ENCODE data around the gene ADAP1.

The ADAP1 gene

GRCh38 chr7:986766-987751, 32.6 kb upstream of the ADAP1 start:
- Histone ChIP-seq H3K9me3 (ENCODE audit: insufficient read depth, low read length) (no peaks in the 10 kb centered on the region), H3K4me1 (ENCODE audit: insufficient read depth, insufficient read length) (peaks cover 27% of the 10 kb centered on the region), H3K9ac (ENCODE audit: insufficient read length, low read depth) (peak overlapping the region; percentile 56), H3K4me3 (ENCODE audit: insufficient read length, low read depth) (no peak overlapping the region), H3K36me3 (ENCODE audit: insufficient read depth, insufficient read length, low read length) (no peaks in the 10 kb centered on the region), H3K27me3 (ENCODE audit: insufficient read depth, insufficient read length) (no peaks in the 10 kb centered on the region)
- TF ChIP-seq ZNF274 (IDR thresholded peaks at IDR 0.05; ENCODE audit: low read depth, low read length) = no peak
- TF ChIP-seq YY1 (IDR thresholded peaks at IDR 0.05; ENCODE audit: insufficient read depth, insufficient read length) = no peak
- TF ChIP-seq SUZ12 (IDR thresholded peaks at IDR 0.05; ENCODE audit: extremely low read depth, insufficient read depth, insufficient read length) = no peak
- DNase-seq (ENCODE audit: low read depth, low spot score) = no peak

GRCh38 chr7:985915-986741, 31.6 kb upstream of the ADAP1 start:
- H3K9me3 ChIP-seq (ENCODE audit: insufficient read depth, low read length) = no peaks in the 10 kb centered on the region
- no peak overlapping the region for H3K4me3 ChIP-seq (ENCODE audit: insufficient read length, low read depth)
- no peaks in the 10 kb centered on the region for H3K36me3 ChIP-seq (ENCODE audit: insufficient read depth, insufficient read length, low read length)
- peaks cover 27% of the 10 kb centered on the region for H3K4me1 ChIP-seq (ENCODE audit: insufficient read depth, insufficient read length)
- peak overlapping the region; percentile 56 for H3K9ac ChIP-seq (ENCODE audit: insufficient read length, low read depth)
- TF ChIP-seq SUZ12 (IDR thresholded peaks at IDR 0.05; ENCODE audit: extremely low read depth, insufficient read depth, insufficient read length) = no peak
- TF ChIP-seq YY1 (IDR thresholded peaks at IDR 0.05; ENCODE audit: insufficient read depth, insufficient read length) = no peak
- TF ChIP-seq ZNF274 (IDR thresholded peaks at IDR 0.05; ENCODE audit: low read depth, low read length) = no peak
- no peak for DNase-seq (ENCODE audit: low read depth, low spot score)
- no peaks in the 10 kb centered on the region for H3K27me3 ChIP-seq (ENCODE audit: insufficient read depth, insufficient read length)

- TF ChIP-seq YY1 (IDR thresholded peaks at IDR 0.05; ENCODE audit: insufficient read depth, insufficient read length) (no peak), SUZ12 (IDR thresholded peaks at IDR 0.05; ENCODE audit: extremely low read depth, insufficient read depth, insufficient read length) (no peak), ZNF274 (IDR thresholded peaks at IDR 0.05; ENCODE audit: low read depth, low read length) (no peak)
- H3K4me3 ChIP-seq (ENCODE audit: insufficient read length, low read depth) = no peak overlapping the region
- H3K36me3 ChIP-seq (ENCODE audit: insufficient read depth, insufficient read length, low read length) = no peaks in the 10 kb centered on the region
- H3K9ac ChIP-seq (ENCODE audit: insufficient read length, low read depth) = no peak overlapping the region
- H3K9me3 ChIP-seq (ENCODE audit: insufficient read depth, low read length) = no peaks in the 10 kb centered on the region
- peaks cover 26% of the 10 kb centered on the region for H3K4me1 ChIP-seq (ENCODE audit: insufficient read depth, insufficient read length)
- no peaks in the 10 kb centered on the region for H3K27me3 ChIP-seq (ENCODE audit: insufficient read depth, insufficient read length)
- no peak for DNase-seq (ENCODE audit: low read depth, low spot score)
Observed at GRCh38 chr7:985127-985416, 30.6 kb upstream of the ADAP1 start.

- Histone ChIP-seq H3K9ac (ENCODE audit: insufficient read length, low read depth) (peak overlapping the region; percentile 42), H3K27me3 (ENCODE audit: insufficient read depth, insufficient read length) (no peaks in the 10 kb centered on the region), H3K36me3 (ENCODE audit: insufficient read depth, insufficient read length, low read length) (no peaks in the 10 kb centered on the region), H3K4me3 (ENCODE audit: insufficient read length, low read depth) (no peak overlapping the region), H3K4me1 (ENCODE audit: insufficient read depth, insufficient read length) (peaks cover 30% of the 10 kb centered on the region), H3K9me3 (ENCODE audit: insufficient read depth, low read length) (no peaks in the 10 kb centered on the region)
- no peak for DNase-seq (ENCODE audit: low read depth, low spot score)
- no peak for TF ChIP-seq SUZ12 (IDR thresholded peaks at IDR 0.05; ENCODE audit: extremely low read depth, insufficient read depth, insufficient read length)
- TF ChIP-seq ZNF274 (IDR thresholded peaks at IDR 0.05; ENCODE audit: low read depth, low read length) = no peak
- TF ChIP-seq YY1 (IDR thresholded peaks at IDR 0.05; ENCODE audit: insufficient read depth, insufficient read length) = no peak
Observed at GRCh38 chr7:984361-985126, 30.1 kb upstream of the ADAP1 start.

GRCh38 chr7:983616-984071, 29.2 kb upstream of the ADAP1 start:
- TF ChIP-seq ZNF274 (IDR thresholded peaks at IDR 0.05; ENCODE audit: low read depth, low read length) (no peak), YY1 (IDR thresholded peaks at IDR 0.05; ENCODE audit: insufficient read depth, insufficient read length) (no peak), SUZ12 (IDR thresholded peaks at IDR 0.05; ENCODE audit: extremely low read depth, insufficient read depth, insufficient read length) (no peak)
- Histone ChIP-seq H3K4me1 (ENCODE audit: insufficient read depth, insufficient read length) (peaks cover 27% of the 10 kb centered on the region), H3K9me3 (ENCODE audit: insufficient read depth, low read length) (no peaks in the 10 kb centered on the region), H3K9ac (ENCODE audit: insufficient read length, low read depth) (peak overlapping the region; percentile 42), H3K36me3 (ENCODE audit: insufficient read depth, insufficient read length, low read length) (no peaks in the 10 kb centered on the region), H3K27me3 (ENCODE audit: insufficient read depth, insufficient read length) (no peaks in the 10 kb centered on the region), H3K4me3 (ENCODE audit: insufficient read length, low read depth) (no peak overlapping the region)
- DNase-seq (ENCODE audit: low read depth, low spot score) = no peak

- TF ChIP-seq ZNF274 (IDR thresholded peaks at IDR 0.05; ENCODE audit: low read depth, low read length) (no peak), YY1 (IDR thresholded peaks at IDR 0.05; ENCODE audit: insufficient read depth, insufficient read length) (no peak)
- H3K4me1 ChIP-seq (ENCODE audit: insufficient read depth, insufficient read length) = peaks cover 26% of the 10 kb centered on the region
- DNase-seq (ENCODE audit: low read depth, low spot score) = no peak
- H3K36me3 ChIP-seq (ENCODE audit: insufficient read depth, insufficient read length, low read length) = no peaks in the 10 kb centered on the region
- no peaks in the 10 kb centered on the region for H3K9me3 ChIP-seq (ENCODE audit: insufficient read depth, low read length)
- H3K9ac ChIP-seq (ENCODE audit: insufficient read length, low read depth) = peak within 1 kb of the TSS; percentile 42
- no peaks in the 10 kb centered on the region for H3K27me3 ChIP-seq (ENCODE audit: insufficient read depth, insufficient read length)
- H3K4me3 ChIP-seq (ENCODE audit: insufficient read length, low read depth) = no peak within 1 kb of the TSS
Observed at GRCh38 chr7:983004-983615, 28.6 kb upstream of the ADAP1 start, which contains the start of gene CYP2W1. CYP2W1 (plus strand) TSS chr7:983181; CDS start chr7:983212, 31 bp downstream.

All from NT2/D1 (cell line).